ENCODE measurements around the gene SLC38A2. TPM values are rescaled to one million over a fixed set of nuclear protein-coding genes. Genes with fewer than 3 reads are reported as not detected.

The SLC38A2 gene
- total RNA-seq, 1 donor from 2014 or later, result 1,114 TPM

DNA sequence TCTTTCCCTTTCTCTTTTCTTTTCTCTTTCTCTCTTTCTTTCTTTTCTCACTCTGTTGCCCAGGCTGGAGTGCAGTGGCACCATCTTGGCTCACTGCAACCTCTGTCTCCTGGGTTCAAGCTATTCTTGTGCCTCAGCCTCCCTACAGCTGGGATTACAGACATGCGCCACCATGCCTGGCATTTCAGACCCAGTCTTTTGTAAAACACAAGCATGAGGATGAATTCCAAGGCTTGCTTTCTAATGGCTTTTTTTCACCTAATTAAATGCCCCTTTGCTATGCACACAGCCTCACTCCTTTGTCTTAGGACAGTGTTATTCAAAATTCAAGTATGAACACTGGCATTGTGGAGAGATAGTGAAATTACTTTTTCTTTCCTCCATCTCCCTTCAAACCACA, 6.0 kb upstream of the SLC38A2 start:
- FAIRE-seq, result no peak

GRCh38 chr12:46377678-46378077, 5.1 kb upstream of the SLC38A2 start:
- DNase-seq (ENCODE audit: low read depth) (no peak), FAIRE-seq (no peak)
- Histone ChIP-seq H3K36me3 (ENCODE audit: control insufficient read depth, insufficient read depth, low read length) (no peaks in the 10 kb centered on the region), H3K27me3 (ENCODE audit: control insufficient read depth, insufficient read depth, low read length) (no peaks in the 10 kb centered on the region), H3K4me3 (ENCODE audit: low read depth, low read length) (no peak overlapping the region)
- TF ChIP-seq, protein P1, sequence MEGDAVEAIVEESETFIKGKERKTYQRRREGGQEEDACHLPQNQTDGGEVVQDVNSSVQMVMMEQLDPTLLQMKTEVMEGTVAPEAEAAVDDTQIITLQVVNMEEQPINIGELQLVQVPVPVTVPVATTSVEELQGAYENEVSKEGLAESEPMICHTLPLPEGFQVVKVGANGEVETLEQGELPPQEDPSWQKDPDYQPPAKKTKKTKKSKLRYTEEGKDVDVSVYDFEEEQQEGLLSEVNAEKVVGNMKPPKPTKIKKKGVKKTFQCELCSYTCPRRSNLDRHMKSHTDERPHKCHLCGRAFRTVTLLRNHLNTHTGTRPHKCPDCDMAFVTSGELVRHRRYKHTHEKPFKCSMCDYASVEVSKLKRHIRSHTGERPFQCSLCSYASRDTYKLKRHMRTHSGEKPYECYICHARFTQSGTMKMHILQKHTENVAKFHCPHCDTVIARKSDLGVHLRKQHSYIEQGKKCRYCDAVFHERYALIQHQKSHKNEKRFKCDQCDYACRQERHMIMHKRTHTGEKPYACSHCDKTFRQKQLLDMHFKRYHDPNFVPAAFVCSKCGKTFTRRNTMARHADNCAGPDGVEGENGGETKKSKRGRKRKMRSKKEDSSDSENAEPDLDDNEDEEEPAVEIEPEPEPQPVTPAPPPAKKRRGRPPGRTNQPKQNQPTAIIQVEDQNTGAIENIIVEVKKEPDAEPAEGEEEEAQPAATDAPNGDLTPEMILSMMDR (IDR thresholded peaks at IDR 0.05; ENCODE audit: insufficient read depth, low read length, severe bottlenecking), result no peak

More for the DNA sequence above, 6.0 kb upstream of the SLC38A2 start:
- no peaks in the 10 kb centered on the region for H3K36me3 ChIP-seq (ENCODE audit: control insufficient read depth, insufficient read depth, low read length)
- no peaks in the 10 kb centered on the region for H3K27me3 ChIP-seq (ENCODE audit: control insufficient read depth, insufficient read depth, low read length)
- no peak for DNase-seq (ENCODE audit: low read depth)
- TF ChIP-seq, protein P1 (IDR thresholded peaks at IDR 0.05; ENCODE audit: insufficient read depth, low read length, severe bottlenecking), result no peak
- H3K4me3 ChIP-seq (ENCODE audit: low read depth, low read length), result no peak overlapping the region

GRCh38 chr12:46376579-46376978, 4.0 kb upstream of the SLC38A2 start:
- TF ChIP-seq, protein P1 (IDR thresholded peaks at IDR 0.05; ENCODE audit: insufficient read depth, low read length, severe bottlenecking), result no peak
- H3K4me3 ChIP-seq (ENCODE audit: low read depth, low read length), result no peak overlapping the region
- FAIRE-seq (no peak), DNase-seq (ENCODE audit: low read depth) (no peak)
- peaks cover 4% of the 10 kb centered on the region for H3K36me3 ChIP-seq (ENCODE audit: control insufficient read depth, insufficient read depth, low read length)
- no peaks in the 10 kb centered on the region for H3K27me3 ChIP-seq (ENCODE audit: control insufficient read depth, insufficient read depth, low read length)

DNA sequence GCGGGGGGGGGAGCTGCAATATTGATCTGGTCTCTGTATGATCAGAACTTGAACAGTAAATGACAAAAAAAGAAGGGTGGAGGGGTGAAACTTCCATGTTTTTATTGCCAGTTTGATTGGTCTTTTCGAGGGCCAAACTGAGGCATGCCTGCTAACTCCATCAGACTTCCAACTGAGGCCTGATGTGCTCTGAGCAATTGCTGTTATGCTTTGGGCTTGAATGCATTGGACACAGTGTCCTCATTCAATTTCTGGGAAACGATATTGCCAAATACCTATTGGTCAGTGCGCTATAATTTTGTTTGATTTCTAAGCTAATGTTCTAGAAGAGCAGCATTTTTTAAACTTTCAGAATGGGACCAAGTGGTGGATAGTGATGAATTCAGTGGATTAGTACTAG, 2.1 kb upstream of the SLC38A2 start:
- Histone ChIP-seq H3K36me3 (ENCODE audit: control insufficient read depth, insufficient read depth, low read length) (peaks cover 17% of the 10 kb centered on the region), H3K4me3 (ENCODE audit: low read depth, low read length) (no peak overlapping the region), H3K27me3 (ENCODE audit: control insufficient read depth, insufficient read depth, low read length) (no peaks in the 10 kb centered on the region)
- FAIRE-seq (no peak), DNase-seq (ENCODE audit: low read depth) (no peak)
- TF ChIP-seq, protein P1 (IDR thresholded peaks at IDR 0.05; ENCODE audit: insufficient read depth, low read length, severe bottlenecking), result no peak

DNA sequence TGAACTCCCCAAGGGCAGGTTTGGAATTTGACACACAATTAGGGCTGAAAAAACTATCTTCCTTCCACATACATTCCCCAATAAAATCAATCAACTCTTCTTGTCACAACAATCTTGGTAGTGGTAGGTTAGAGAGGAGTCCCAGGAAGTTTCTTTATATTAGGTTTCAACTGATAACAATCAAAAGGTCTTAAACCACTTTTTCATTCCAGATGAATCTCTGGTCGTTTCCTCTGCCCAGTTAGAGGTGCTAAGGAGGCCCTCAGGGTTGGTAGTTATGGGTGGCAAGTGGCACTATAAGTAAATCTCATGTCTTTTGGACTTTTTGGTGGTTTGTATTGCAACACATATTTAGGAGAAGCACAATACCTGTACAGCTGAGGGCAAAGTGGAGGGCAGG, 1.7 kb upstream of the SLC38A2 start:
- FAIRE-seq (no peak), DNase-seq (ENCODE audit: low read depth) (no peak)
- H3K36me3 ChIP-seq (ENCODE audit: control insufficient read depth, insufficient read depth, low read length), result peaks cover 17% of the 10 kb centered on the region
- H3K27me3 ChIP-seq (ENCODE audit: control insufficient read depth, insufficient read depth, low read length), result no peaks in the 10 kb centered on the region
- TF ChIP-seq, protein P1 (IDR thresholded peaks at IDR 0.05; ENCODE audit: insufficient read depth, low read length, severe bottlenecking), result no peak
- H3K4me3 ChIP-seq (ENCODE audit: low read depth, low read length), result no peak overlapping the region

Measured in bronchial epithelial cell (primary cell).